ENCODE results near the gene CAB39L. TPM values are rescaled to one million over a fixed set of nuclear protein-coding genes. Genes with fewer than 3 reads are reported as not detected.
A peak's percentile ranks its signal among the peaks of the same experiment; 100 is the strongest.

CAB39L gene
- total and polyA plus RNA-seq, 2 experiments from 2014 or later = 3.3 to 4.4 TPM

GRCh38 chr13:49279885-49280284 lies 164.0 kb downstream of the CAB39L start (continued):
- TF ChIP-seq ZNF114 (CRISPR knock-in tag; IDR thresholded peaks at IDR 0.05) (no peak), JUNB (IDR thresholded peaks at IDR 0.05; ENCODE audit: unreplicated experiment) (no peak), ETS1 (IDR thresholded peaks at IDR 0.05) (no peak), ZNF462 (CRISPR knock-in tag; IDR thresholded peaks at IDR 0.05) (no peak)

- Histone ChIP-seq H4K20me1 (replicated peaks; ENCODE audit: insufficient read depth) (no peaks in the 10 kb centered on the region), H3F3A (replicated peaks; ENCODE audit: low read depth) (no peaks in the 10 kb centered on the region), H3K36me3 (ENCODE audit: insufficient read depth) (no peaks in the 10 kb centered on the region), H2AFZ (peak overlapping the region; percentile 28; the same call in 1 of the 2 replicates), H3K9me2 (ENCODE audit: insufficient read depth) (no peaks in the 10 kb centered on the region), H3K79me2 (replicated peaks; ENCODE audit: insufficient read depth) (no peaks in the 10 kb centered on the region), H3K4me2 (peak overlapping the region; percentile 45), H3K4me1 (ENCODE audit: insufficient read depth) (peaks cover 14% of the 10 kb centered on the region), H3K27ac (ENCODE audit: low read depth) (no peak overlapping the region), H3K27me3 (ENCODE audit: insufficient read depth) (no peaks in the 10 kb centered on the region), H3K4me3 (no peak overlapping the region)
- Mint-ChIP-seq H3K27me3 (ENCODE audit: insufficient read depth, low read depth, poor library complexity) (no peaks in the 10 kb centered on the region), H3K36me3 (ENCODE audit: low read depth) (no peaks in the 10 kb centered on the region), H3K4me3 (no peak overlapping the region), H3K4me1 (peaks cover 13% of the 10 kb centered on the region), H3K9me3 (no peaks in the 10 kb centered on the region), H3K27ac (no peak overlapping the region)
- ATAC-seq = peak; percentile 29; the same call in 2 of the 3 replicates
- peak; percentile 40 for DNase-seq (ENCODE audit: low spot score)
- TF ChIP-seq JUNB (IDR thresholded peaks at IDR 0.05; ENCODE audit: unreplicated experiment) (no peak), ZNF462 (CRISPR knock-in tag; IDR thresholded peaks at IDR 0.05) (no peak), NANOG (IDR thresholded peaks at IDR 0.05; ENCODE audit: borderline replicate concordance) (no peak), ZNF114 (CRISPR knock-in tag; IDR thresholded peaks at IDR 0.05) (no peak), POLR2AphosphoS5 (IDR thresholded peaks at IDR 0.05; ENCODE audit: low read depth) (no peak), EZH2 (IDR thresholded peaks at IDR 0.05; ENCODE audit: low read depth, unreplicated experiment) (no peak), ZNF331 (CRISPR knock-in tag; IDR thresholded peaks at IDR 0.05; ENCODE audit: low read depth) (no peak), STAT1 (IDR thresholded peaks at IDR 0.05; ENCODE audit: unreplicated experiment) (no peak)
Measured at GRCh38 chr13:49279112-49279511, 164.8 kb downstream of the CAB39L start.

Measured in GM23338 (cell line).